Measurements from ENCODE around the gene UNKL.

UNKL gene

DNA sequence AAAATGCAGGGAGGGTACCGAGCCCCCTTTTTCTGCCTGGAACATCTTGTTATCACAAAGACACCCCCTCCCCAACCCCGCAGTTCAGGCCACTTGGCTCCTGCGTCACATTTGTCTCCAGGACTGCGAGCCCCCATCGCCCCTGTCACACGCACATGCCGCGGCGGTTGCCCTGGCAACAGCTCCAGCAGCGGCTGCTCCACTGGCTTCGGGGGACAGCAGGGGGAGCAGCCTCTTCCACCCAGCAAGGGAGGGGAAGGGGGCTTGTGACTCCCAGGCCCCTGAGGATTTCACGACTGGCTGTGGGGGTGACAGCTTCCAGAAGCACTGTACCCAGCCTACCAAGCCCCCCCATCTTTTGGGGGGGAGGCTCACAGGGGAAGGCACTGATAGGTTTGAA lies 78.5 kb downstream of the UNKL start:
- Histone ChIP-seq H3K9me3 (ENCODE audit: control insufficient read depth, low read length) (no peaks in the 10 kb centered on the region), H3K27me3 (replicated peaks; ENCODE audit: control insufficient read depth, insufficient read depth, low read length) (peaks cover 29% of the 10 kb centered on the region), H3K36me3 (ENCODE audit: control insufficient read depth, insufficient read depth, low read length, severe bottlenecking) (no peaks in the 10 kb centered on the region), H3K4me1 (ENCODE audit: control insufficient read depth, insufficient read depth, low read length) (no peaks in the 10 kb centered on the region), H3K4me3 (ENCODE audit: low read length) (no peak overlapping the region), H3K9ac (ENCODE audit: low read length) (no peak overlapping the region)
- peak; percentile 12 for DNase-seq (ENCODE audit: low read depth)

DNA sequence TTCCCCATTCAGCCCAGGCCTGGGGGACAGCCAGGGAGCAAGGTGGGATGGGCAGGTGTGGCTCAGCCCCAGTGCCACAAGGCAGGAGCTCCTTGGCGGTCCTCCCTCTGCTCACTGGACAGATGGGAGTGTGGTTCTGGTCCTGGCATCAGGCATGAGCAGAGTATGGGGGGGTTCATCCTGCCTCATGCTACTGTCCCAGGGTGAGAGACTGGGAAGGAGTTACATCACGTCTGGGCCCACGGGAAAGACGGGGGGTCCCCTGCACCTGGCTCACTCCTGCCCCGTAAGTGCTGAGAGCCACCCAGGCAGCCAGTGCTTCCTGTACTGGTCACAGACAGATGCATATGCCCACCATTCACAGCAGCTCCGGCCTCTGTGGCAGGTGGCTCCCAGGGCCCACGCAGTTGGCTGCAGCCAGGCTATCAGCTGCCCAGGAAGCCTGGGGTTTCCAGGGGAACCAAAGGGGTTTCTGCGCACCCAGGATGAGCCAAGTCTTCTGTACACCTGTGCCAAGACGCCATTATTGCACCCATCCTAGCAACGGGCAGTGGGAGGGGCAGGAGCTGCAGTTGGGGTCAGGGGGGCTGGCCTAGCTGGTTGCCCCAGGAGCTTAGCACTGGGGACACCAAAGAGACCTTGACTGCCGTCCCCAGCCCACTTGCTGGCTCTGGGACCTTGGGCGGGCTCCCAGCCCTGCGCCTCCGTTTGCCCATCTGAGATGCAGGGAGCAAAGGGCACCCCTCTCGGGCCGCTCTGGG lies 79.1 kb downstream of the UNKL start:
- Histone ChIP-seq H3K27me3 (replicated peaks; ENCODE audit: control insufficient read depth, insufficient read depth, low read length) (peaks cover 29% of the 10 kb centered on the region), H3K36me3 (ENCODE audit: control insufficient read depth, insufficient read depth, low read length, severe bottlenecking) (no peaks in the 10 kb centered on the region), H3K9ac (ENCODE audit: low read length) (no peak overlapping the region), H3K9me3 (ENCODE audit: control insufficient read depth, low read length) (peaks cover 2% of the 10 kb centered on the region), H3K4me1 (ENCODE audit: control insufficient read depth, insufficient read depth, low read length) (no peaks in the 10 kb centered on the region), H3K4me3 (ENCODE audit: low read length) (no peak overlapping the region)
- no peak for DNase-seq (ENCODE audit: low read depth)

DNA sequence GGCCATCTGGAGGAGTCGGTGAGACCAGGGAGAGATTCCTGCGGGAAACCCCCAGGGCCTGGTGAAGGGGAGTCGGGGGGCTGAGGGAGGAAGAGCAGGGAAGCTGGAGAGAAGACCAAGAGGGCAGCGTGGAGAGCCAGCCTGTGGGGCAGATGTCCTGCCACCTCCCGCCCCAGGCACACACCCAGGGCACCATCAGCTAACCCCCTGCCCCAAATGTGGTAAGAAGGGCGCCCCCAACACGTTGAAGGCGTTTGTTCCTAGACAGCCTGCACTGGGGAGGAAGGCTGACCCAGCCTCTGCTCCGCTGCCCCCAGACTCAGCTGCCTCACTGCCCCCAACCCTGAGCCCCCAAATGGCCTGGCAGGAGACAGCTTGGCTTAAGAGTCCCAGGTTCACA lies 79.8 kb downstream of the UNKL start:
- Histone ChIP-seq H3K27me3 (replicated peaks; ENCODE audit: control insufficient read depth, insufficient read depth, low read length) (peaks cover 29% of the 10 kb centered on the region), H3K4me1 (ENCODE audit: control insufficient read depth, insufficient read depth, low read length) (no peaks in the 10 kb centered on the region), H3K4me3 (ENCODE audit: low read length) (no peak overlapping the region), H3K36me3 (ENCODE audit: control insufficient read depth, insufficient read depth, low read length, severe bottlenecking) (no peaks in the 10 kb centered on the region), H3K9ac (ENCODE audit: low read length) (no peak overlapping the region), H3K9me3 (ENCODE audit: control insufficient read depth, low read length) (peaks cover 4% of the 10 kb centered on the region)
- DNase-seq (ENCODE audit: low read depth), result no peak

DNA sequence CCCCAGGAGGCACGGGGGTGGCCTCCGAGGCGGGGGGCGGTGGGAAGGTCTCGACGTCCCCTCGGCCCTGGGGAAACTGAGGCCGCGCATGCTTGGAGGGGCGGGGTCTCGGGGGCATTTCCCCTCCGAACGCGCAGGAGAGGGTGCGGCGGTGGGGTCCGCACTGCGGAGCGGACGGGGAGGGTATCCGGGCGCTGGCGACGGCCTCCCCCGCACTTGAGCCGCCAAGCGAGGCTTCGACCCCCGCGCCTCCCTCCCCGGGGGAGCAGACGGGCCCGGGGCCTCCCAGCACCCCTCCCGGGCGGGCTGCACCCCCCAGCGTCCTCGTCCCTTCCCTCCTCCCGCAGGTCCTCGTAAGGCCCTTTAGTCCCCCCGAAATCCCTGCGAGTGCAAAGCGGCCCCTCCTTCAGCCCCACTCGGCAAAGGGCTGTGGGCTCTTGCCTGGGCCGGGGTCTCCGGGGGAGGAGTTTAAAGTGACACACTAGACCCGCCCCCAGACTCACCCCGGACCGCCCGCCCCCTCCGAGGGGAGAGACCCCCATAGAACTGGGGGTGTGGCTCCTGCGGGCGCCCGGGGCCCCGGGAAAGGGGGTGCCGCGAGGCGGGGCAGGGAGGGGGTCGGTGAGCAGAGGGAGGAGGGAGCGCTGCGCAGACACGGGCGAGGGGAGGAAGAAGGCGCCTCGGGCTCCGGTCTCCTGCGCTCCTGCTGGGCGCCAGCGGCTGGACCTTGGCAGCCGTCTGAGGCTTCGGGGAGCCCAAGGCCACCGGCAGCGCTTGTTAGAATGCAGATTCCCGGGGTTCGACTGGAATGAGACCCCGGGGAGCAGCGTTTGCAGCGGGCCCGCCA lies 80.4 kb downstream of the UNKL start:
- H3K36me3 ChIP-seq (ENCODE audit: control insufficient read depth, insufficient read depth, low read length, severe bottlenecking), result no peaks in the 10 kb centered on the region
- H3K27me3 ChIP-seq (replicated peaks; ENCODE audit: control insufficient read depth, insufficient read depth, low read length), result peaks cover 29% of the 10 kb centered on the region
- H3K9me3 ChIP-seq (ENCODE audit: control insufficient read depth, low read length), result peaks cover 4% of the 10 kb centered on the region
- no peak overlapping the region for H3K4me3 ChIP-seq (ENCODE audit: low read length)
- H3K4me1 ChIP-seq (ENCODE audit: control insufficient read depth, insufficient read depth, low read length), result no peaks in the 10 kb centered on the region
- no peak overlapping the region for H3K9ac ChIP-seq (ENCODE audit: low read length)
- DNase-seq (ENCODE audit: low read depth), result peak; percentile 8

DNA sequence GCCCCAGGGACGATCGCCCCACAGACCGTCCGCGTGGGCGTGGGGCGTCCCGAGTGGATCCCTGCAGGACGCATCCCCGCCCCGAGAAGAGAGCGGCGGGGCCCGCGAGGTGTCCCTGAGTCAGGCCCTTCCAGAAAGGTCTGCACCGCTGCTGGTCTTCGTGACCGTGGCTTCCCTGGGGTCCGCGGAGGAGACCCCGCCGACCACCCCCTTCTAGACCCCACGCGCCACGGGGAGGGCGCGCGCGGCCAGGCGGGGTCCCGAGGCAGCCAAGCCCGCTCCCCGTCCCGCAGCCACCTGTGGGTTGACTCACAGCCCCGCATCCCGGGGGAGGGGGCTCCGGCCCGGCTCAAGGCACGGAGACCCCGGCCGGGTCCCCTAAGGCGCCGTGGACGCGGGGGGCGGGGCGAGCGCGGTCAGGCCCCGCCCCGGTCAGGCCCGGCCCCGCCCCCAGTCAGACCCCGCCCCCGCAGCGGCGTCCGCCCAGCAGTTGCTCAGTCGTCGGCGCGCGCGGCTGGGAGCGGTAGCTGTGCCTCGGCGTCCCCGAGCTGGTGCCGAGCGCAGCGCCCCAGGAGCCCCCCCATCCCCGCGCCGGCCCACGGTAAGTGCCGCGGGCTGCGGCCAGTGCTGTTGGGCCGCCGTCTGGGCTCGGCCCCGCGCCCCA lies 81.2 kb downstream of the UNKL start, which contains the start of gene BAIAP3:
BAIAP3 (plus strand) TSS at position 497 of the 664 bp plus-strand sequence. CDS start 4,905 bp downstream, outside the sequence.
- Histone ChIP-seq H3K4me1 (ENCODE audit: control insufficient read depth, insufficient read depth, low read length) (no peaks in the 10 kb centered on the region), H3K9me3 (ENCODE audit: control insufficient read depth, low read length) (peaks cover 4% of the 10 kb centered on the region), H3K27me3 (replicated peaks; ENCODE audit: control insufficient read depth, insufficient read depth, low read length) (peaks cover 29% of the 10 kb centered on the region), H3K4me3 (ENCODE audit: low read length) (no peak within 1 kb of the TSS), H3K36me3 (ENCODE audit: control insufficient read depth, insufficient read depth, low read length, severe bottlenecking) (no peaks in the 10 kb centered on the region), H3K9ac (ENCODE audit: low read length) (no peak within 1 kb of the TSS)
- peak; percentile 74 for DNase-seq (ENCODE audit: low read depth)

DNA sequence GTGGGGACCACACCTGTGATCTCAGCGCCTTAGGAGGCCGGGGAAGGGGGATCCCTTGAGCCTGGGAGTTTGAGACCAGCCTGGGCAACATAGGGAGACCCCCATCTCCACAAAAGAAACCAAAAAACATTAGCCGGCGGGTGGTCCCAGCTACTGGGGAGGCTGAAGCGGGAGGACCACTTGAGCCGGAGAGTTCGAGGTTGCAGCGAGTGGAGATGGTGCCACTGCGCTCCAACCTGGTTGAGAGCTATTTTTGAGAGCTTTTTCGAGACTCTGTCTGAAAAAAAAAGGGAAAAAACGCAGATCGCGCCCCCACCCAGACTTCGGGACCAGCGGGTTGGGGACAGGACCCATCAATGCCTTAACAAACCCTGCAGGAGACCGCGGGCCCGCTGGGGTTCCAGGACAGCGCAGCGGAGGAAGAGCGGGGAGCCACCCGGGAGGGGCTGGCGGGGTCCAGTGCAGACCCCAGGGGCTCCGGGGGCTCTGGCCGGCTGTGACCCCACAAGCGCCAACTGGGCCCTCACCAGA lies 81.8 kb downstream of the UNKL start:
- Histone ChIP-seq H3K9me3 (ENCODE audit: control insufficient read depth, low read length) (peaks cover 4% of the 10 kb centered on the region), H3K27me3 (replicated peaks; ENCODE audit: control insufficient read depth, insufficient read depth, low read length) (peaks cover 29% of the 10 kb centered on the region), H3K9ac (ENCODE audit: low read length) (no peak overlapping the region), H3K36me3 (ENCODE audit: control insufficient read depth, insufficient read depth, low read length, severe bottlenecking) (no peaks in the 10 kb centered on the region), H3K4me1 (ENCODE audit: control insufficient read depth, insufficient read depth, low read length) (no peaks in the 10 kb centered on the region), H3K4me3 (ENCODE audit: low read length) (no peak overlapping the region)
- no peak for DNase-seq (ENCODE audit: low read depth)

DNA sequence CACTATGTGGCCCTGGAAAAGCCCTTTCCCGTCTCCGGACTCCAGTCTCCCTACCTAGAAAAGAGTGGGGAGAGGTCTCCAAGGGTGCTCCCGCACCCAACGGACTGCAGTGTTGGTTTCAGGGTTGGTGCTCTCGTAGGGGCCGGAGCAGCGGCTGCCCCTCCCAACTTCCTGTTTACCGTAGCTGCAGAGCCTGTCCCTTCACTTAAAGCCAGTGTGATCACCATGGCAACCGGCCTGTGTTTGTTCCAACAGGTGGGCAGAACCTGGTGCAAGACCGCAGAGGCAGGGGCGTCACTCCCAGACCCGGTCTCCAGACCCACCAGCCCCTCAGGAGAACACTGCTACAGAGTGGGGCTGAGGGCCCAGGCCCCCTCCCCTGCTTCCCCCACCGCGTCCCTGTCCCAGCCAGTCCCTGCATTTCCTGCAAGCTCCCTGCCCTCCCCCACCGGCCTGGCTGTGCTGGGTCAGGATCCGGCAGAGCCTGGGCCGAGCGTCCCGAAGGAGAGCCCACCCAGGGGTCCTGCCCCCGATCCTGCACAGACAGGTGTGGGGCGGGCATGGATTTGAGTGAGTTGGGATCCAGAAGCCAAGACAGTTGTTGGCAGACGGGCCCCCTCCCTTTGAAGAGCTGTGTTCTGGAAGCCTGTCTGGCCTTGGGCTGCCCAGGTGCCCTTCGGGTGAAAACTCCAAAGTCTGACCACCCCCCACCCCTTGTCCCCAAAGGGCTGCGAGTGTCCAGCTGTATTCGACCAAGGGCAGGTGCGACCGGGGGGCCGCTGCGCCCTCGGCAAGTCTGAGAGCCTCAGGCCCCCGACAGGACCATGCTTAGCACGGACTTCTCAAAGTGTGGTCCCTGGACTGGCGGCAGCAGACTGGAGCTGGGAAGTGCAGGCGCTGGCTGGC lies 82.5 kb downstream of the UNKL start:
- no peak overlapping the region for H3K4me3 ChIP-seq (ENCODE audit: low read length)
- H3K4me1 ChIP-seq (ENCODE audit: control insufficient read depth, insufficient read depth, low read length), result no peaks in the 10 kb centered on the region
- H3K9me3 ChIP-seq (ENCODE audit: control insufficient read depth, low read length), result peaks cover 4% of the 10 kb centered on the region
- peak; percentile 32 for DNase-seq (ENCODE audit: low read depth)
- H3K27me3 ChIP-seq (replicated peaks; ENCODE audit: control insufficient read depth, insufficient read depth, low read length), result peaks cover 29% of the 10 kb centered on the region
- no peaks in the 10 kb centered on the region for H3K36me3 ChIP-seq (ENCODE audit: control insufficient read depth, insufficient read depth, low read length, severe bottlenecking)
- no peak overlapping the region for H3K9ac ChIP-seq (ENCODE audit: low read length)

DNA sequence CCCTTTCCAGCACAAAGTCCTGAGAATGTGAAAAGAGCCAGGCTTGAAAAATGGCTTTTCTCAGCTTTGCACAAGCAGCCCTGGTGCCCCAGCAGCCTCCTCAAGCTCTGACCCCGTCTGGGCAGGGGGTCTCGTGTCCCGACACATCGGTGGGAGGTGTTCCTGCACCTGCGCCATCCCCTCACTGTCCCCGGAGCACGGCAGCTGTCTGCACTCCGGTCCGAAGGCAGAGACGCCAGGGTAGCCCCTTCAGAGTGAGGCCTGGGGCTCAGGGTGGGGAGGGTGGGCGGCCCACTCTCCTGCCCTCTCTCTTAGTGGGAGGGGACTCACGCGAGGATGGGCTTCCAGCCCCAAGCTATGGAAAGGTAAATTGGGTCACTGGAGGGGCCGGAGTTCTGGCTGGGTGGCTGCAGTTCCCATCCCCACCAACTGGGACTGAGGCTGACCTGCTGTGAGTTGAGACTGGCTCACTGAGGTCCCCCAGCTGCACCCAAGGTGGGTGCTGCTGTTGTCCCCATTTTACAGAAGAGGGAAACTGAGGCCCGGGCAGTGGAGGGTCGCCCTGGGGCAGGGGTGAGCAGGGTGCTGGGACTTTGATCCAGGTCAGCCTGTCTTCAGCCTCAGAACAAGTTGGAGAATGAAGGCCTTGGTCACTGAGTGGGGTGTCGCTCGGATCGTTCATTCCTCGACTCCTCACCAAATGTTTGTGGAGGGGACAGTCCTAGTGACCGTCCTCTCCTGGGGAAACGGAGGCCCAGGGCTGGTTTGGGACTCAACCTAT lies 83.4 kb downstream of the UNKL start:
- Histone ChIP-seq H3K9ac (ENCODE audit: low read length) (no peak overlapping the region), H3K36me3 (ENCODE audit: control insufficient read depth, insufficient read depth, low read length, severe bottlenecking) (no peaks in the 10 kb centered on the region), H3K9me3 (ENCODE audit: control insufficient read depth, low read length) (peaks cover 4% of the 10 kb centered on the region), H3K4me1 (ENCODE audit: control insufficient read depth, insufficient read depth, low read length) (no peaks in the 10 kb centered on the region), H3K4me3 (ENCODE audit: low read length) (no peak overlapping the region), H3K27me3 (replicated peaks; ENCODE audit: control insufficient read depth, insufficient read depth, low read length) (peaks cover 29% of the 10 kb centered on the region)
- no peak for DNase-seq (ENCODE audit: low read depth)

DNA sequence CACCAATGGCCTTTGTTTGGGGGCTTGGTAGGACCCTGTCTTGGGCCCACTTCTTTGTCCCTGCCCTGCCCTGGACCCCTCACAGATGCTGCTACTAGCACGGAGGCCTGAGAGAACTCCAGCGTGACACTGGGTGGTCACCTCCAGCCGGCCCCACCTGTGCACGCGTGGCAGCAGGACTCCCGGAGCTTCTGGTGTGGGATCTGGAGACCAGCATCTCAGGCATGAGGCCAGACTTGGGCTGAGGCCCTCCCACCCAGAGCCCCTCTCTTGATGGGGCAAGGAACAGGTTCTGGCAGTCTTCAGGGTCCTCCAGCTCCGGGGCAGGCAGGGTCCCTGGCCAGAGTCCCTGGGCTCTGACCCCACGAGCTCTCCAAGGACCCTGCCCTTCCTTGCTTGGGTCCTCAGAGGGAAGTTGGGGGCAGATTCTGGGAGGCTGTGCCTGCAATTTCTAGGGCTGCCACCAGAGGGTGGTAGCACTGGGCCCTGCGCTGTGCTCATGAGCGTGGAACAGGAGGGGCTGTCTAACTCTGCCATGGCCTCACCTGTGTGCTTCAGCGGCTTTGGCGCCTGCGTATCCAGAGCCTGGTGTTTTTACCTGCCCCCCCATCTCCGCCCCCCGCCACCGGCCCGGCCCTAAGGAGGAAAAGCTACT lies 84.1 kb downstream of the UNKL start:
- Histone ChIP-seq H3K36me3 (ENCODE audit: control insufficient read depth, insufficient read depth, low read length, severe bottlenecking) (peaks cover 2% of the 10 kb centered on the region), H3K9me3 (ENCODE audit: control insufficient read depth, low read length) (peaks cover 4% of the 10 kb centered on the region), H3K9ac (ENCODE audit: low read length) (no peak overlapping the region), H3K4me3 (ENCODE audit: low read length) (no peak overlapping the region), H3K4me1 (ENCODE audit: control insufficient read depth, insufficient read depth, low read length) (no peaks in the 10 kb centered on the region), H3K27me3 (replicated peaks; ENCODE audit: control insufficient read depth, insufficient read depth, low read length) (peaks cover 28% of the 10 kb centered on the region)
- DNase-seq (ENCODE audit: low read depth), result no peak
